HG03442 (cell line): ENCODE results near the gene ATP6V1E1.
"Not testable (repeated sequence)": the region's sequence is repeated elsewhere in the genome, so short reads cannot be mapped to it uniquely, and the experiment has no call there.

Experiments used
- ATAC-seq: cut with Tn5 transposase; IDR thresholded peaks from one replicate; pipeline ENCODE4 v1.9.1; 2021; ENCODE audit warnings: mild to moderate bottlenecking, moderate library complexity; ENCODE audit not compliant: unreplicated experiment

Gene ATP6V1E1

DNA sequence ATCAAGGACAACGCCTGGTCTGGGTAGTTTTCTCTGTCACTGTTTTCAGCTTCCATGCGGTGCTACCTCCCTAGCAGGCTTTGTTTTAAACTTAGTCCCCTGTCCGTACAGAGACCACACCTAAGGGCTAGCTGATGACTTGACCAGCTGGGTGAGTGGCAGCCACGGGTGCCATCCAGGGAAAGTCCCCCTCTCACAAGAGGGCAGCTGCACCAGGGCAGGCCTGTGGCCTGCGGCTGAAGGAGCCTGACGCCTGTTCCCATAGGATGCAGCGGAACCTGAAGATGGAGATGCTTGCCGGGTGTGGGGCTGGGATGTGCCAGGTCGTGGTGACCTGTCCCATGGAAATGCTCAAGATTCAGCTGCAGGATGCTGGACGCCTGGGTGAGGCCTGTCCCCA is 45.4 kb downstream of the ATP6V1E1 start:
- no peak for ATAC-seq

DNA sequence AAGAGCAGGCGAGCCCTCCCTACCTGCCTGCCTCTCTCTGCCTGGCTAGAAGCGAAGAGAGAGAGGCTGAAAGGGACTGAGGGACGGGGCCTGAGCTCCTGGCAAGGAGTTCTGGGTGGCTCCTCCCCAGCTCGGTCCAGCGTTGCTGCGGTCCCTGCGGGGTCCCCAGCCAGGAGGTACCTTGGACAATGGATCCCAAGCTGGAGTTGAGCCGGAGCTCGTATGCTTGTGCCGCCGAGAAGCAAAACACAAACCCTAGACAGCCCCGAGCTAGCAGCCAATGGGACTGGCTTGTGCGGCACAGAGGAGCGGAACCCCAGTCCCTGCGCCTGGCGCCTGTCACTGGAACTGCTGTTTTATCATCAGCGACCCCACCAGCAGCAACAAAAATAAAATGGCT is 46.9 kb downstream of the ATP6V1E1 start:
- no peak for ATAC-seq

DNA sequence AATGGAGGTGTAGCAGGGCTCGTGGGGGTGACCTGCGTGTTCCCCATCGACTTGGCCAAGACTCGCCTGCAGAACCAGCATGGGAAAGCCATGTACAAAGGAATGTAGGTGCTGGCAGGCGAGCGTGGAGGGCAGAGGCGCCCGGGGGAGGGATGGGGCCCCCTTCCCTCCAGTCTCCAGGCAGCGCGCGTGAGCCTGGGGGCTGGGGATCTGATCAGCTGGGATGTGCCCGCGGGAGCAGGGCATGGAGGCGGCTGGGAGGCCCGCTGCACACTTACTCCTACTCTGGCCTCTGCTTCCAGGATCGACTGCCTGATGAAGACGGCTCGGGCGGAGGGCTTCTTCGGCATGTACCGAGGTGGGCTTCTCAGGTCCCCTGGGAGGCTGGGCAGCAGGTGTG is 47.5 kb downstream of the ATP6V1E1 start:
- no peak for ATAC-seq

DNA sequence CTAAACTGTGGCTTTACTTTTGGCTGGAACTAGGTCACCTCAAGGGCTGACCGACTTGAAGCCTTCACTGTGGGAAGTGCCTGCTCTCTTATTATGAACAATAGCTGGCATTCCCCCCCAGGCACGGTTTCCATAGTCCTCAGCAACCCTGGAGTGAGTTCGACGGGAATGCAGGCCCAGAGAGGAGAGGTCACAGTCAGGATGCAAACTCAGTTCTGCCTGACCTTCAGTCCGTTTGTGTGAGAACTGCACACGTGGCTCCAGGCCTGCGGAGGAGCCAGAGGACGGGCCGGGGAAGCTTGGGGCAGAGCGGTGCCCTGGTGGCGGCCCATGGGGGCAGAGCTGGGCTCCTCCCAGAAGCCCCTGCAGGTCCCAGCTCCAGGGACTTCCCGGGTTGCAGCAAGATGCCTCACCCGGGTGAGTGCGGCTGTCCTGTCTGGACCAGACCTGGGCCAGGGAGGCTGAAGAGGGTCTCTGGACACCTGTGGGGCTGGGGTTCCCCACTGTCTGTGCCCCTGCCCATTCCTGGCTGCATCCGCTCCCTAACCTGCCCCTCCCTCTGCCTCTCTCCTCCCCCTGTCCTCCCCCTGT is 48.0 kb downstream of the ATP6V1E1 start:
- ATAC-seq = no peak

DNA sequence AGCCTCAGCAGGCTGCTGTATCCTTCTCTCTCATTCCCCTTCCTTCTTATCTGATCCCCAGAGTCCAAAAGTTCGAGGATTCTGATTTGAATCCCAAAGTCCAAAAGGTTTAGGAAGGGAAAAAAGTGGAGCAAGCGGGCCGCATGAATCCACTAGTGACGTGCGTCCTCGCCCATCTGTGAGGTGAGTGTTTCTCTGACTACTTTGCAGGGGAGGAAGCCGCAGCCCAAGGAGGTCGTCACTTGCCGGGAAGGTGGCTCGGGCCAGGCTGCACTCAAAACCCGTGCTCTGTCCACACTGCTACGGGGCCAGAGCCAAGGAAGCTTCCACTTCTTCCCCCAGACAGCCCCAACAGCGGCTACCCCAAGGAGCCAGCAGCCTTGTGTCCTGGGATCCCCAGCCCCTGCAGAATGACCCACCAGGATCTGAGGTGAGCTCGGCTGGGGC is 49.0 kb downstream of the ATP6V1E1 start:
- ATAC-seq = no peak

DNA sequence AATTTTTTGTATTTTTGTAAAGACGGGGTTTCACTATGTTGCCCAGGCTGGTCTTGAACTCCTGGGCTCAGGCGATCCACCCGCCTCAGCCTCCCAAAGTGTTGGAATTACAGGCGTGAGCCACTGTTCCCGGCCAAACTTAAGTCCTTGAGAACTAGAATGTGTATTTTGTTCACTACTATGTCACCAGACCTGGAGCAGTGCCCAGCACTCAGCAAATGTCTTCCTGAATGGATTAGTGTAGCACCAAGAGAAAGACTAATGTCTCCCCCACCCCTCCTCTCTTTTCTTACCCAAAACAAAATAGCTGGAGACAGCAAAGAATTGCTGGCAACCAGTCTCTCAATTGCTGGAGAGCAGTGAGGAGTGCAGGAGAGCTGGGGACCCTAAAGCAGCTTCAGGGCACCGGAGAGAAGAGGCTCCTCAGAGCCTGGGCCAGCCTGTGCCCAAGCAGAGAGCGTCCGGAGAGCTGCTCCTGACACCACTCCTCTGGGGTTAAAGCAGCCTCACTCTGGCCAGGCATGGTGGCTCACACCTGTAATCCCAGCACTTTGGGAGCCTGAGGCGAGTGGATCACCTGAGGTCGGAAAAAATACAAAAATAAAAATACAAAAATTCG is 50.3 kb downstream of the ATP6V1E1 start:
- ATAC-seq = no peak

DNA sequence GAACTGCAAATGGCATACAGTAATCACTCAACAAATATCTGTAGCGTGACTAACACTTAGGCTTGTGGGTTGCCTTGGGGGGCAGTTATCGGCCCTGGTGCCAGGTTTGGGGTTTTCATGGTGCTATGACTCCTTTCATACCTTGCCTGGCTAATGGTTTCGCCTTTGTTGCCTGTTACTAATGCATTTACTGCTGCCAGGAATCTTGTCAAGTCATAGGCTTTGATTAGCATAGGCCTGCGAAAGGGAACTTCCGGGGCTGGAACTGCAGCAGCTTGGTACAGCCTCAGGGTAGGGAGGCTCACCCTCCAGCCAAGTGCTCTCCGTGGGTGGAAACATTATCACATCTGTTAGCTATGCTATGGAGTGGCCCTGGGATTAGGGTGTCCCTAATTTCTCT is 52.1 kb downstream of the ATP6V1E1 start:
- no peak for ATAC-seq

DNA sequence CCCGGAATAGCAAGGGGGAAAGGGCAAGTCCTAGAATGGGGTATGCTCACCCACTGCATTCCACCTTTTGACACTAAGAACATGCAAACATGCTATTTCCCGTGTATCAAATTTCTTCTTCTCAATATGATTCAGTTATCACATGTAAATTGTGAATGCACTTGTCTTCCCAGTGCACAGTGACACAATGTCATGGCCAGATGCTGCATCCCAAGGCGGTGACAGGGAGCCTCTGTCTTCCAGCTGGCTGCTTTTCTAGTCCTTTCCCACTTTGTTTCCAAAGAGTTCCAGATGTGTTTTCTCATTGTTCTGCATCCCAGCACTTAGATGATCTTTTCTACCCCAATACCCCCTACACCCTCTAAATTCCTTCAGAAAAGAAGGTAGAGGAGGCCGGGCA is 52.9 kb downstream of the ATP6V1E1 start:
- ATAC-seq = no peak

DNA sequence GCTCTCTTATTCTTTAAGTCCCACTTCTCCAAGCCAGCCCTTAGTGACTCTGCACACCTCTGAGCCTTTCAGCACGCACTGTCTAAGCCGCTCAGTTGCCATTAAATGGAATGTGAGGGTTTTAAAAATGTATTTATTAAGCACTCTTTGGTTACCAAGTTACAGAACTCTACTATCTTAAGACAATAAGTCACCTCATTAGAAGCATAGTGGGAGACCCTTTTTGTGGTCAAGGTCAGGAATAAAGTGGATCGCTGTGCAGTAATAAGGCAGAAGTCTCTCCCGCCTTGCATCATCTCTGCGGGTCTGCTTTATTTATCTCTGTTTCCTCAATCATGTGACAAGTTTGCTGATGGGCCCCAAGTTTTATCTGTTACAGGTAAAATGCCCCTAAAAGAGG is 53.4 kb downstream of the ATP6V1E1 start:
- ATAC-seq = no peak

DNA sequence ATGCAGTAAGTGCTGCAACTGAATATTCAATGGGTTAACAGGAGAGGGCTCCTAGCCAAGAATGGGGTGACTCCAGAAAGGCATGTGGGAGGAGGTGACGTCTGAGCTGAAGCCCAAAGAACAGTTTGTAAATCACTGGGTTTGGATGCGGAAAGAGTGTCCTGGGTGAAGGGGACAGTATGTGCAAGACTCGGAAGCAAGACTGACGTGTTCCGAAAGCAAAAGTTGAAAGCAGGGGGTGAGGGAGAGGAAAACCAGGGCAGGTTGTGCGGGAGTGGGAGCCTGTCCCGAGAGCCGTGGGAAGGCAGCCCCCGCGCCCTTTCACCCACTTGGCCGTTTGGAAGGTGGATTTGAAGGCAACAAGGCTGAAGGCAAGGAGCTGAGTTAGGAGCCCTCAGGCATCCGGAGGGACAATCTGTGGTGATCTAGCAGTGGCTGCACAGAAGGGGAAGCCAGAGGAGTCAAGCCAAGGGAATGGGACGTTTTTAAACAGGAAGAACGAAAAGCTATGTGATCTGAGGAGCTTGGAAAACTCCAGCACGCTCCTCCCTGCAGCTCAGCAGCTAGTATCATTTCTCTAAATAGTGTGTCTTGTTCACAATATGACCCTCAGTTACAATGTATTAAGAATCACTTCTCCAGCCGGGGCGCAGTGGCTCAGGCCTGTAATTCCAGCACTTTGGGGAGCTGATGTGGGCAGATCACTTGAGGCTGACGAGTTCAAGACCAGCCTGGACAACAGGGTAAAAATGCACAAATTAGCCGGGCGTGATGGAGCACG is 57.5 kb downstream of the ATP6V1E1 start:
- no peak for ATAC-seq

DNA sequence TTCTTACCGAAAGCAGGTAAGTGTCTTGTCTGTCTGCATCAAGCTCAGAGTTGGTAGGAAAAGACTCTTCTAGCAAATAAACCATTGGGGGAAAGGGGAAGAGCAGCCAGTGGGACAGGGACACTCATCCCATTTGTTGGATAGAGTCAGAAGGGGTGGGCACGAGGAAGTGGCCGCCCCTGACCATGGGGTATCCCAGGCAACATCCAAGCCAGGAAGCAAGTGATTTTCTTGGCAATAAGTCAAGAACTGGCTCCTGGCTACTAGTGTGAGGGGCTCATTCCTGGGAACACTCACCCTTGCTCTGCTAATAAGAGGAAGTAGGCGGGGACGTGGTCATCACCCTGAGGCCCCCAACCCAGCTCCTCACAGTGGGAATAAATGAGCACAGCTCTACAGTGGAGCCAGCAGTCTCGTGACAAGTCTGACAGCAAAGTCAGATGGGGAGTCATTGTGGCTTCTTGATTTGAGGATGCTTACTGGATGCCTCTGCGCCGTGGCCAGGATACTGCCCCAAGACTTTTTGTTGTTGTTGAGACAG is 58.5 kb downstream of the ATP6V1E1 start:
- ATAC-seq = no peak

DNA sequence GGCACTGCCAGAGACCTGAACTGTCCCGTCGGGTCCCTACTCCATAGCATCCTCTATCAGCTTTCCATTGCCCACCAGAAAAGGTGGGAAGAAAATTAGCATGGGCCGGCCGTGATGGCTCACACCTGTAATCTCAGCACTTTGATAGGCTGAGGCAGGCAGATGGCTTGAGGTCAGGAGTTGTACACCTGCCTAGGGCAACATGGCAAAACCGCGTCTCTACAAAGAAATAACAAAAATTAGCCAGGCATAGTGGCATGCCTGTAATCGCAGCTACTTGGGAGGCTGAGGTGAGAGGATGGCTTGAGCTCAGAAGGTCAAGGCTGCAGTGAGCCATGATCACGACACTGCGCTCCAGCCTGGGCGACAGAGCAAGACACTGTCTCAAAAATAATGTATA is 61.8 kb downstream of the ATP6V1E1 start:
- no peak for ATAC-seq

DNA sequence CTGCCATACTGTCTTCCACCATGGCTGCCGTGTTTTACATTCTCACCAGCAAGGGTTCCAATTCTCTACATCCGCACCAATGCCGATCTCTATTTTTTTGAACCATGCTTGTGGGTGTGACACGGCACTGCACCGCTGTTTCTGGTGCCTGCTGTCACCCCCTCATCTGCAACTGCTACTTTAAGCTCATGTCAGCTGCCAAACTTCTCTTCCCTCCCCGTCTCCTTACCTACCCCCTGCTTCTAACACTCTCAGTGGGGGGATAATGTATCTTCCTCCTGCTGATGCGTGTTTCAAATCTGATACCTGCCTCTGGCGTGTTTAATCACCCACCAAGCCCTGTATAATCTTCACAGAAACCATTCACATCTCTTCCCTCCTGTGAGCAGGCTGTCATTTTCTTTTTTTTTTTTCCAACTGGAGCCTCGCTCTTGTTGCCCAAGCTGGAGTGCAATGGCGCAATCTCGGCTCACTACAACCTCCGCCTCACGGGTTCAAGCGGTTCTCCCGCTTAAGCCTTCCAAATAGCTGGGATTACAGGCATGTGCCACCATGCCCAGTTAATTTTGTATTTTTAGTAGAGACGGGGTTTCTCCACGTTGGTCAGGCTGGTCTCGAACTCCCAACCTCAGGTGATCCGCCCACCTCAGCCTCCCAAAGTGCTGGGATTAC is 62.4 kb downstream of the ATP6V1E1 start:
- ATAC-seq = not testable (repeated sequence)

DNA sequence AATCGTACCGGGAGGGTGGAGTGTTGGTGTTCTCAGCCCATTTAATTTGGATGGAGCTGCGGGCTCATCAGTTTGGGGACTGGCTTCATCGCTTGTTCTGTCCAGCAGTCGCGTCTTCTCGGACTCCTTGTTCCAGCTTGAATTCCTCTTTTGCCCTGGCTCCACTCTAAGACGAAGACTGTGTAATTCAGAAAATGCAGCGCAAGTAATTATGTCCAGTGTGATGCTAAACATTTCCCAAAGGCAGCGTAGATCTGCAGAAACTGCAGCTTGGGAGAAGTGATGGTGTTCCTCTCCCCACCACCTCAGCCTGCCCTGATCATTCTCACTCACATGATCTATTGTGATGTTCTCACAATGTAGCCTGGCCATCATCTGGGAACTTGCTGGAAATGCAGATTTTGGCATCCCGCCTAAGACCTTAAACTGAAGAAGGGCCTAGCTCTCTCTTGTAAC is 64.6 kb downstream of the ATP6V1E1 start:
- ATAC-seq = no peak

DNA sequence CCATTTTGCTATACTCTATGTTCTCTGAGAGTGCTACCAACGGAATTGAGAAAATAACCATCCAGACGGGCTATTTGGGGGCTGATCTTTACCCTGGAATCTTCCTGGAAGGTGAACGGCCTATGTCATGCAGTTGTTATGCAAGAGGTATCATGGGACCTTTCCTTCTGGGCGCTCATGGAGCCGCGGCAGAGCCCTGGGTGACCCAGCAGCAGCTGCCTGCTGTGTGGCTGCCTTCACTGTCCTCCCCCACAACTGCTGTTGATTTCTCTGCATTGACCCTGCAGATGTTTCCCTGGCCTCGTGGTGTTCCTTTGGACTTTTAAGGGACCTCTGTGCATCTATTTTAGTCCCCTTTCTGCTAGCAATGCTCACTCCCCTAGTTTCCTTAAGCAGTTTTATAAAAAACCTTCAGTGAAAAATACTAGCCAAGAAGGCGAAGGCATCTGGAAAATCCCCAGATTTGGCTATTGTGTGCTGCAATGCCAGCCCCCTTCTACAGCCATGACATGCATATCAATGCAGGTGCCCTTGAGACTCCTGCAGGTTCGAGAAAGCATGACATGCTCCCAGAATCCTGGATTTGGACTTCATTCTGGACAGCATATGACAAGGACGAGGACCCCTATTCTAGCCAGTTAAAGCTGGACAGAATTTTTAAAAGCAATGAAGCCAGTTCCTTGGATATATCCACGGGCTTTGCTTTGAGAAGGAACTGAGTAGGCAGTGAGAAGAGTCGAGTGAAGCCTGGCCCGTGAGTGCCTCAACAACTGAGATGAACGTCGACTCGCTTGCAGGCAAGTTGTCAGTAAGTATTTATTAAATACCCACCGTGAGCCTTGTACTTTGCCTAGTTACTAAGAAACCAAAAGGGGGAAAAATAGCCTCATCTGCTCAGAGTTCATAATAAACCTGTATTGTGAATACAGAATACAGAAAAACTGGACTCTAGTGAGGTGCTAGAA is 65.4 kb downstream of the ATP6V1E1 start, which contains the start of gene SLC25A18:
SLC25A18 (plus strand) TSS at position 593 of the 965 bp plus-strand sequence. CDS start 16,447 bp downstream, outside the sequence.
- ATAC-seq = no peak

DNA sequence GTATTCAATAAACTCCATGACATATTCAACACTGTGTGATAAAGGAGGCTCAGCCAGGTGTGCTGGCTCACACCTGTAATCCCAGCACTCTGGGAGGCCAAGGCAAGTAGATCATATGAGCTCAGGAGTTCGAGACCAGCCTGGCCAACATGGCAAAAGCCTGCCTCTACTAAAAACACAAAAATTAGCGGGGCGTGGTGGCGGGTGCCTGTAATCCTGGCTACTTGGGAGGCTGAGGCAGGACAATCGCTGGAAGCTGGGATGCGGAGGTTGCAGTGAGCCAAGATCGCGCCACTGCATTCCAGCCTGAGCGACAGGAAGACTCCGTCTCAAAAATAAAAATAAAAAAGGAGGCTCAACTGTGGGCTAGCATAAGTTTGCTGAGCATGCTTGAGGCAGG is 69.4 kb downstream of the ATP6V1E1 start:
- no peak for ATAC-seq

DNA sequence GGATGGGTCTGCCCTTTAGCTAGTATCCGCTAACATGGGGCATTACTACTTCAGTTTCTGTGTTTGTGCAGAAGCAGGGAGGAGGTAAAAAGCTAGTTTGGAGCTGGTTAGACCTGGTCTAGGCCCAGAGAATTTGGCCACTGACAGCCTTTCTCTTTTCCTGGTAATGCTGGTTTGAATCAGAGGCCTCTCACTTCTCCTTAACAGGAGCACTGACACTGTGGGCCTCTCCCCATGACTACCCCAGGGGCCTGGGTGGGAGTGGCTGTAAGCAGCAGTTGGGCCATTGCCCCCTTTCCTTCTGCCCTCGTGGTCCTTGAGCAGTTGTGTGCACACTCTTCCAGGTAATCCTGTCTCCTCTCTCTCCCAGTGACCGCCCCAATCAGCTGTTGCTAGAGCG is 73.7 kb downstream of the ATP6V1E1 start:
- ATAC-seq = no peak

DNA sequence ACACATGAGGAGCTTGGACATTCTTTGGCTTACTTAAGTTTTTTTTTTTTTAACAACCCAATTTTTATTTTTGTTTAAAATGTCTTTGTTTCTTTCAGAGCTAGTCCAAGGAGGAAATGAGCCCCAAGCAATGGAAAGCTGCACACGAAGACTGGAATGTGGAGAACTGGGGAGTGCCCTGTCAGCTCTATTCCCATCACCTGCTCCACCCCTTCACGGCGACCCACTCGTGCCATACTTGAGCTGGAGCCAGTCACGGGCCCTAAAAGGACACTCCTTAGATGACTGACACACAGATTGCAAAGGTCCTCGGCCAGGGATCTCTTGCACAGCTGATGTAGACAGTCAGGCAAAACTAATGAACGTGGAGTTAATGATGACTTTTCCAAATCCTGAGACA is 75.8 kb downstream of the ATP6V1E1 start:
- ATAC-seq = no peak

DNA sequence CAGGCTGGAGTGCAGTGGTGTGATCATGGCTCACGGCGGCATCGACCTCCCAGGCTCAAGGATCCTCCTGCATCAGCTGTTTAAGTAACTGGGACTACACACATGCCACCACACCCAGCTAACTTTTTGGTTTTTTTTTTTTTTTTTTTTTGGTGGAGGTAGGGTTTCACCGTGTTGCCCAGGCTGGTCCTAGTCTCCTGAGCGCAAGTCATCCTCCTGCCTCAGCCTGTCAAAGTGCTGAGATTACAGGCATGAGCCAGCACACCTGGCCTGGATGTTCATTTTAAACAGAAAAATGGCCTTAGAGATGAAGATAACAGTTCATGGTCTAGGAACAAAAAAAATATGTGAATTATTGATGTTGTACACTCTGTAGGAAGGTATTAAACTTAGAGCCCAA is 78.9 kb downstream of the ATP6V1E1 start:
- ATAC-seq = no peak

DNA sequence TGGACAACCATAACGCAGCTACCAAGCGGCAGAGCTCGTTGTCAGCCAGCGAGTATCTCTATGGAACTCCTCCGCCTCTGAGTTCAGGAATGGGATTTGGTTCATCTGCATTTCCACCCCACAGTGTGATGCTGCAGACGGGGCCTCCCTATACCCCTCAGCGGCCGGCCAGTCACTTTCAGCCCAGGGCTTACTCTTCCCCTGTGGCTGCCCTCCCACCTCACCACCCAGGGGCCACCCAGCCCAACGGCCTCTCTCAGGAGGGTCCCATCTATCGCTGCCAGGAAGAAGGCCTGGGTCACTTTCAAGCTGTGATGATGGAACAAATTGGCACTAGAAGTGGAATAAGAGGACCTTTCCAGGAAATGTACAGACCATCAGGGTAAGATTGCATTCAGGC is 79.4 kb downstream of the ATP6V1E1 start:
- no peak for ATAC-seq
